Glutamatergic neuron (in vitro differentiated cells): ENCODE measurements around the gene SQOR. TPM values are rescaled to one million over a fixed set of nuclear protein-coding genes. Genes with fewer than 3 reads are reported as not detected.

Source experiments
- DNase-seq: peaks from one replicate; pipeline ENCODE4 v3.0.0; 2022
- H3K27ac Mint-ChIP-seq: one replicate; pipeline ENCODE4 v1.8.0; 2020; ENCODE audit warnings: mild to moderate bottlenecking, mixed read lengths, inconsistent platforms; ENCODE audit not compliant: unreplicated experiment
- H3K27me3 Mint-ChIP-seq: one replicate; pipeline ENCODE4 v1.8.0; 2020; ENCODE audit warnings: mild to moderate bottlenecking, moderate library complexity, mixed read lengths, inconsistent platforms; ENCODE audit not compliant: unreplicated experiment
- H3K36me3 Mint-ChIP-seq: one replicate; pipeline ENCODE4 v1.8.0; 2020; ENCODE audit warnings: mild to moderate bottlenecking, mixed read lengths, inconsistent platforms; ENCODE audit not compliant: unreplicated experiment
- H3K4me1 Mint-ChIP-seq: one replicate; pipeline ENCODE4 v1.8.0; 2020; ENCODE audit warnings: mild to moderate bottlenecking, low read depth, mixed read lengths, inconsistent platforms; ENCODE audit not compliant: unreplicated experiment
- H3K4me3 Mint-ChIP-seq: one replicate; pipeline ENCODE4 v1.8.0; 2020; ENCODE audit warnings: mild to moderate bottlenecking, mixed read lengths, inconsistent platforms; ENCODE audit not compliant: unreplicated experiment
- H3K9me3 Mint-ChIP-seq: one replicate; pipeline ENCODE4 v1.8.0; 2020; ENCODE audit warnings: mild to moderate bottlenecking, moderate library complexity, mixed read lengths, inconsistent platforms; ENCODE audit not compliant: unreplicated experiment
- total RNA-seq: library from RNA; stranded (reverse); fragmentation: NEBNext Ultra II Directional; extraction: Animal tissue kit (Norgen Biotek cat#: 25700); gene quantifications from one replicate; pipeline ENCODE4 v1.2.1, GENCODE V29; 2021; ENCODE audit not compliant: unreplicated experiment
- TF ChIP-seq, protein P1 (sequence below): fragments of 200-600 bp; sonication (generic); IDR thresholded peaks from one replicate; pipeline ENCODE4 v1.5.0; 2021; ENCODE audit not compliant: partially characterized antibody, unreplicated experiment

SQOR gene
- total RNA-seq, 1 donor from 2014 or later: not detected

DNA sequence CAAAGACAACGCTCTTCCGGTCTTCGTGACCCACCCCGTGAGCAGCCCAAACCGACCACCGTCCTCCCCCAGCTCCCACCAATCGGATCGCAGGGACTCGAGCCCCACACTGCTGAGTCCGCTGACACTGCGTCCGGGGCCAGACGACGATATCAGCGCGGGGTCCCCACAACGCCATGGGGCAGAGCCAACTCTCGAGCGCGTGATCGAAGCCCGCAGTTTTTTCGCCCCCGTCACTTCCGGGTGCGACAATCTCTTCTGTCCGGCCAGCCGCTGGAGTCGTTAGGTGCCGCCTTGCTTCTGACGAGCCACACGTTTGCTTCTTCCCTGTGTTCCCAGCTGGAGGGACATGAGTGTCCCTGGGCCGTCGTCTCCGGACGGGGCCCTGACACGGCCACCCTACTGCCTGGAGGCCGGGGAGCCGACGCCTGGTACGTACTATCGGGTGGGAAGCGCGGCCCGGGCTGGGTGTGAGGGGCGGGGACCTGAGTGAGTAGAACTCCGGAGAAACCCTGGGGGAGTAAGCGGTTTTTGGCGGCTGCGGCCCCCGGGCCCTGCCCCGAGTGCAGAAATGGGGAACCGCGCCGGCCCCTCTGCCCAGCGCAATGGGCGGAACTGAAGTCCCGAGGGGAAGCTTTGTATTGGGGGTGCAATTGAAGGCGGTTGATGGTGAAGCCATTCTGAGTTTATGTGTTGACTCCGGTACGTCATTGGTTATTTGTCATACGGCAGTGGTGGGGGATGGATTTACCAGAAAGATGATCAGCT is 47.5 kb upstream of the SQOR start, which contains the start of gene BLOC1S6:
Gene BLOC1S6 (plus strand): TSS at position 285 of the 768 bp plus-strand sequence. CDS start 65 bp downstream, at position 350.
- H3K4me3 Mint-ChIP-seq: peak within 1 kb of the TSS; percentile 96
- TF ChIP-seq, protein P1, sequence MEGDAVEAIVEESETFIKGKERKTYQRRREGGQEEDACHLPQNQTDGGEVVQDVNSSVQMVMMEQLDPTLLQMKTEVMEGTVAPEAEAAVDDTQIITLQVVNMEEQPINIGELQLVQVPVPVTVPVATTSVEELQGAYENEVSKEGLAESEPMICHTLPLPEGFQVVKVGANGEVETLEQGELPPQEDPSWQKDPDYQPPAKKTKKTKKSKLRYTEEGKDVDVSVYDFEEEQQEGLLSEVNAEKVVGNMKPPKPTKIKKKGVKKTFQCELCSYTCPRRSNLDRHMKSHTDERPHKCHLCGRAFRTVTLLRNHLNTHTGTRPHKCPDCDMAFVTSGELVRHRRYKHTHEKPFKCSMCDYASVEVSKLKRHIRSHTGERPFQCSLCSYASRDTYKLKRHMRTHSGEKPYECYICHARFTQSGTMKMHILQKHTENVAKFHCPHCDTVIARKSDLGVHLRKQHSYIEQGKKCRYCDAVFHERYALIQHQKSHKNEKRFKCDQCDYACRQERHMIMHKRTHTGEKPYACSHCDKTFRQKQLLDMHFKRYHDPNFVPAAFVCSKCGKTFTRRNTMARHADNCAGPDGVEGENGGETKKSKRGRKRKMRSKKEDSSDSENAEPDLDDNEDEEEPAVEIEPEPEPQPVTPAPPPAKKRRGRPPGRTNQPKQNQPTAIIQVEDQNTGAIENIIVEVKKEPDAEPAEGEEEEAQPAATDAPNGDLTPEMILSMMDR: no peak
- peaks cover 7% of the 10 kb centered on the region for H3K9me3 Mint-ChIP-seq
- peak; percentile 95 for DNase-seq
- H3K27ac Mint-ChIP-seq: peak within 1 kb of the TSS; percentile 100
- no peaks in the 10 kb centered on the region for H3K36me3 Mint-ChIP-seq
- H3K27me3 Mint-ChIP-seq: peaks cover 3% of the 10 kb centered on the region
- peaks cover 15% of the 10 kb centered on the region for H3K4me1 Mint-ChIP-seq

DNA sequence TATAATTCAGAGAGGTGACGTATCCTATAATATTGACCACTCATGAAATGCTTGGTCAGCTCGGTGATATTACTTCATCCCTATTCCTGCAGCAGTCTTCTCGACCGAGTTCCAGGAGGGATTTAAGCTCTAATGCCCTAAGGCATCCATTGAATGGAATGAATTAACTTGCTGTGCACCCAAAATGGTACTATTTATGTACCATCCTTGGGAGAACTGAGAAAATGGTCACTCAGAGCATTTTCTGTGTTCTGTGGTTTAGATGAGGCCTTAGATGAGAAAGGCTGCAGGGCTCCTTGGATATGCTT is 47.0 kb upstream of the SQOR start:
- Mint-ChIP-seq H3K27me3 (peaks cover 3% of the 10 kb centered on the region), H3K9me3 (peaks cover 7% of the 10 kb centered on the region), H3K36me3 (no peaks in the 10 kb centered on the region), H3K27ac (peak overlapping the region; percentile 100), H3K4me1 (peaks cover 15% of the 10 kb centered on the region), H3K4me3 (peak overlapping the region; percentile 96)
- no peak for DNase-seq
- TF ChIP-seq, protein P1: no peak

DNA sequence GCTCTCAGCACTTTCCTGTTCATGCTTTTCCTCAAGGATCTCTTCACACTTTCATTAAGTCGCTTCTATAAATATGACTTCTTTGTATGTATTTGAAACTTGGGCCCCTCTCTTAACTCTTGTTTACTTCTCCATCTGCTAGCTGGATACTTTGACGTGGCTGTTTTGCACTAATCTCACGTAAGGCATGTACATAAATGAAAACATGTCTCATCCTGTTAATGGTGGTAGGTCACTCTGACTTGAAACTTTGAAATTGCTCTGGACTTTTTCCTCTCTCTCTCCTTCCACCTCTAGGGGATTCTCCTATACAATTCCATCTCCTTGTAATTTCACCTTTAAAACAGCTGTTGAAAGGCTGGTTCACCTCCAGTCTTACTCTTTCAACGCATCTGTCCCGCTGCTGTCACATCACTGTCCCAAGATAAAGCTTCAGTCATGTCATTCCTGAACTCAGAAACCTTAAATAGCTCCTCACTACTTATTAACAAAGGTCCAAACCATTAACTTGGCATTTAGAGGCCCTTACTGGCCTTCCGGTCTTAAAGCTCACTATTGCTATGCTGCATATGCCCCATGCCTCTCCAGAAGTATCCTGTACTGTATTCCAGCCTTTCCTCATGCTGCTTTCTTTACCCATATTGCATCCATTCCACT is 46.5 kb upstream of the SQOR start:
- Mint-ChIP-seq H3K27me3 (peaks cover 3% of the 10 kb centered on the region), H3K36me3 (no peaks in the 10 kb centered on the region), H3K9me3 (peaks cover 7% of the 10 kb centered on the region), H3K4me1 (peaks cover 15% of the 10 kb centered on the region), H3K4me3 (peak overlapping the region; percentile 96), H3K27ac (peak overlapping the region; percentile 100)
- TF ChIP-seq, protein P1: no peak
- no peak for DNase-seq

DNA sequence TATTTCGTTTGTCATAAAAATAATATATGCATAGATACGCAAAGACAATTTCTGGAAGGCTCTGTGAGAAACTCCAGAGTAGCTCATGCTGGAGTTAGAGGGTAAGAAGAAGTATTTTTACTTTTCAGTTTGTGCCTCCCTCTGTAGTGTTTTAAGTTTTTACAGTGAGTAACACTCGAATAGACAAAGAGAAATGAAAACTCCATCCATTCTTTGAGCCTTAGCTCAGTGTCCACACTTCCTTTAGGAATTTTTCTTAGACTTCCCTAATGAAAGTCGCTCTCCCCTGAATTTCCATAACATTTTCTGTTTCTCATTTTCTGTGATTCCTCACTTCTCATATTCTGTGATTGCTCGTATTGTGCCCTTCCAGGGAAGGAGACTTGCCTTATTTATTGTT is 45.6 kb upstream of the SQOR start:
- Mint-ChIP-seq H3K27ac (no peak overlapping the region), H3K27me3 (peaks cover 3% of the 10 kb centered on the region), H3K36me3 (no peaks in the 10 kb centered on the region), H3K9me3 (peaks cover 7% of the 10 kb centered on the region), H3K4me3 (peak overlapping the region; percentile 96), H3K4me1 (peaks cover 15% of the 10 kb centered on the region)
- TF ChIP-seq, protein P1: no peak
- no peak for DNase-seq

DNA sequence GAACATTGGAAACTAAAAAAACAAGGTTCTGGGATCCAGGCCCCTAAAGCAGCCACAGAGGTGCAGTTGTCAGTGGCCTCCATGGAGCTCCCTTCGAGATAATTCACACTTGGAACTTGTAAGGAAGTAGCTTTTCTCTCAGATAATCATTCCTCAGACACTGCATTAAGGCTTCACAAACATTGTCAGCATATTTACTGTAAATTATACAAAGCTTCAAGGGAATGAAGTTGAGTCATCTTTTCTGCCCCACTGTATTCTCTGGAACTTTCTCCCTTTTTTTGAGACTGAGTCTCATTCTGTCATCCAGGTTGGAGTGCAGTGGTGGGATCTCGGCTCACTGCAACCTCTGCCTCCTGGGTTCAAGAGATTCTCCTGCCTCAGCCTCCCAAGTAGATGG is 40.5 kb upstream of the SQOR start:
- Mint-ChIP-seq H3K36me3 (peaks cover 10% of the 10 kb centered on the region), H3K27me3 (no peaks in the 10 kb centered on the region), H3K4me3 (no peak overlapping the region), H3K4me1 (peaks cover 2% of the 10 kb centered on the region), H3K27ac (no peak overlapping the region), H3K9me3 (no peaks in the 10 kb centered on the region)
- DNase-seq: no peak
- TF ChIP-seq, protein P1: no peak
